GM21619 (cell line): Measurements from ENCODE around the gene SSR3.
"Not testable (repeated sequence)": the region's sequence is repeated elsewhere in the genome, so short reads cannot be mapped to it uniquely, and the experiment has no call there.

Experiments used
- ATAC-seq: cut with Tn5 transposase; IDR thresholded peaks from one replicate; pipeline ENCODE4 v1.9.1; 2021; ENCODE audit not compliant: unreplicated experiment

Gene SSR3

DNA sequence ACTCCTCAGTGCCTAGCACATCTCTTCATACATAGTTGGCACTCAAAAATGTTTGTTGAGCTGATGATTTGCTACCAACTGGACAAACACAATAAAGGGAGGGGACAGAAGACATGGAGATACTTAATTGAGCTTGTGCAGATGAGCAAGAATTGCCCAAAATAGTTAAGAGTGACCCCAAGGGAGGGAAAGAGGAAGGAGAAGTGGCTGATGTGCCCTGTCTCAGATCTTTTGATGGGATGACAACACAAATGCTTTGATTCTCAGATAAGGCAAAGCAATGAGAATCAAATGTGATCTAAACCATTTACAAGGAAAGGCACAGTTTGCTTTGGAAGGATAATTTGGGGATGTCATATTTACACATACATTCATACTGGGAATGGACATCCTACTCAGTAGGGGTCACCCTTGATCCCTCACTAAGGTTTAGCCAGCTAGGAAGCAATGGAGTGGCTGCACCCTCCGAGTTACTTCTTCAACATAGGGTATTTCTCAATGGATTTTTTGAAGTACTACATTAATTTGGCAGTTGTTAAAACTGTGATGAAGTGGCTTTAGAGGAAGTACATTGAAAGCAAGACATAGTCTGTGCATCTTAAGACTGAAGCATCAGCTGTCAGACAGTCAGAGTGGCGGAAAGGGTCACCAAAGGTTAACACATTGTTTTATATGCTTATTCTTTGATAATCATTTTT lies 21.9 kb upstream of the SSR3 start:
- no peak for ATAC-seq

DNA sequence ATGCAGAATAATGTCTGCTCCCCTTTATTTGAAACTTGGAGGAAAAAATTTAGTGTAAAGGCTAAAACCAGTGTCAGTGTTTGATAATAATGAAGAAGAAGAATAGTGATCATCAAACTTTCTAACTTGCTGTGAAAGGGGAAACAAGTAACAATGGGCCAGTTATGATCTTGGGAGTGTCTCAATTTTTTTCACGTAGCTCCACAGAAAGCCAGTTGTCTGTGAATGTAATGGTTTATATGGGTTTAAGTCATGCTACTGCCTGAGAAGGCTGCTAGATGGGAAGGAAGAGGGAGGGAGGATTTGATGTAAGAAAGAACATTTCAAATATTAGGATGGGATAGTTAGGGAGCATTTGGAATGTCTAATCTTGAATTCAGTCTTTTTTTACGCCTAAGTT lies 21.1 kb upstream of the SSR3 start:
- ATAC-seq, result no peak

DNA sequence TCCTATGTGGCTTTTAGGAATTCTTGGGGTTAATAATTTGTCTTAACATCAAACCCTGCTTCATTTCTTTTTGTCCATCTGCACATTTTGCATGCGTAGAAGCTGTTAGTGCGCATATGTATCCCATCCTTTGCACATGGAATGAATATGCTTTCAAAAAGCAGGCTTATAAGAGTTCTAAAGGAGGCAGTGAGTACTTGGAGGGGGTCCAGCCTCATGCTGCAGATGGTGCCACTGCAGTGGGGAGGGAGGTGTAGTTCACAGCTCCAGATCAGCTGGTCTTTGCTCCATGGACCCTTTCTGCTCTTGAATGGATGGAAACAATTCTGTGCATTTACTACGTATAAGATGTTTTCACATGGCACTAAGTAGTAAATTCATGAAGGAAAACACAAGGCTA lies 20.7 kb upstream of the SSR3 start:
- no peak for ATAC-seq

DNA sequence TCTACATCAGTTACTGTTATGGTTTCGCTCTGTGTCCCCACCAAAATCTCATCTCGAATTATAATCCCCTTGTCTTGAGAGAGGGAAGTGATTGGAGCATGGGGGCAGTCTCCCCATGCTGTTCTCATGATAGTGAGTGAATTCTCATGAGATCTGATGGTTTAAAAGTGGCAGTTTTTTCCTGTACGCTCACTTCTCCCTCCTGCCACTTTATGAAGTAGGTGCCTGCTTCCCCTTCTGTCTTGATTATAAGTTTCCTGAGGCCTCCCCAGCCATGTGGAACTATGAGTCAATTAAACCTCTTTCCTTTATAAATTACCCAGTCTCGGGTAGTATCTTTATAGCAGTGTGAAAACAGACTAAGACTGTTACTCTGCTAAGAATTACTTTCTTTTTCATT lies 15.0 kb upstream of the SSR3 start:
- ATAC-seq, result not testable (repeated sequence)

DNA sequence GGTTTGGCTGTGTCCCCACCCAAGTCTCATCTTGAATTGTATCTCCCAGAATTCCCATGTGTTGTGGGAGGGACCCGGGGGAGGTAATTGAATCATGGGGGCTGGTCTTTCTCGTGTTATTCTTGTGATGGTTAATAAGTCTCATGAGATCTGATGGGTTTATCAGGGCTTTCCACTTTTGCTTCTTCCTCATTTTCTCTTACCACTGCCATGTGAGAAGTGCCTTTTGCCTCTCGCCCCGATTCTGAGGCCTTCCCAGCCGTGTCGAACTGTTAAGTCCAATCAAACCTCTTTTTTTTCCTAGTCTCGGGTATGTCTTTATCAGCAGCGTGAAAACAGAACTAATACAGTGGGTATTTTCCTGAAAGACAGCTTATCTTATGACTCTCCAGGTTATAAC lies 14.1 kb upstream of the SSR3 start:
- not testable (repeated sequence) for ATAC-seq

DNA sequence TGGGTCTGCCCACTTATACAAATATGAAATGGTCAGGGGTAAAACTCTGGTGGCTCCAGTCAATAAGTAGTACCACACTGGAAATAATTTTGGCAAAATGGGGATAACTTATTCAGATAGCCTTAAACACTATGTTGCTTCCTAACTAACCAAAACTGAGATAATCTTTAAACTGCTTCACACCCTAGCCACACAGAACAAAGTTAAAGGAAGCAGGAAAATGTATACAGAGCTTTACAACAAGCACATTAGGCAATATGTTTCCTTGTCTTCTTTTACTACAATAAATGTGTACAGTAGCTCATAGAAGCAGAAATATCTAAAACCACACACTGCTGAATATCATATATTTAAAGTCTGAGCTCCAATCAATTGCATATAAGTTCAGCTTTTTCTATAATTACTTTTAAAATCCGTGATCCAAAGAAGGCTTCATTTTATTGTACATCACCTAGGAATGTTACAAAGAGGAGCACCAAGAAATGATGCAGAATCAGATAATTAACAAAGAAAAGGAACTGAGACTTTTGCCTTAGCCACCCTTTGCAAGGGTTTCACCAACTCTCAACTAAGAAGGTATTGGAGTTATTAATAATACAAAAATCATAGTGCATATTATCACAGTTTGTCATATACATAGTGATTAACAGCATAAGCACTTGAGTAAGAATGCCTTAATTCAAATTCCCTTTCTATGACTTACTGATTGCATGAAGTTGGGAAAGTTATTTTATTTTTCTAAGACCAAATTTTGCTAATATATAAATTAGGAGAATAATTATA lies 9.2 kb upstream of the SSR3 start:
- ATAC-seq, result no peak

DNA sequence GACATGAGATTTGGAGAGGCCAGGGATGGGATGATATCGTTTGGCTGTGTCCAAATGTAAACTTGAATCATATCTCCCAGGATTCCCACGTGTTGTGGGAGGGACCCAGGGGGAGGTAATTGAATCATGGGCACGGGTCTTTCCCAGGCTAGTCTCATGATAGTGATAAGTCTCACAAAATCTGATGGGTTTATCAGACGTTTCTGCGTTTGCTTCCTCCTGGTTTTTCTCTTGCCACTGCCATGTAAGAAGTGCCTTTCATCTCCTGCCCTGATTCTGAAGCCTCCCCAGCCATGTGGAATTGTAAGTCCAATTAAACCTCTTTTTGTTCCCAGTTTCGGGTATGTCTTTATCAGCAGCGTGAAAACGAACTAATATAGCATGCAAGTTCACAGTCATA lies 7.6 kb upstream of the SSR3 start:
- not testable (repeated sequence) for ATAC-seq

DNA sequence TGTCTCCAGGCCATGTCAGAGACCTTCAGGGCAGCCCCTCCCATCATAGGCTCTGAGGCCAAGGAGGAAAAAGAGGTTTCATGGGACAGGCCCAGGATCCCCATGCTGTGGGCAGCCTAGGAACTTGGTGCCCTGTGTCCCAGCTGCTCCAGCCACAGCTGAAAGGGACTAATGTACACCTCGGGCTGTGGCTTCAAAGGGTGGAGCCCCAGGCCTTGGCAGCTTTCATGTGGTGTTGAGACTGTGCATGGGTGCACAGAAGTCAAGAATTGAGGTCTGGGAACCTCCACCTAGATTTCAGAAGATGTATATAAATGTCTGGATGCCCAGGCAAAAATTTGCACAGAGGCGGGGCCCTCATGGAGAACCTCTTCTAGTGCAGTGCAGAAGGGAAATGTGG lies 6.6 kb upstream of the SSR3 start:
- ATAC-seq, result no peak

DNA sequence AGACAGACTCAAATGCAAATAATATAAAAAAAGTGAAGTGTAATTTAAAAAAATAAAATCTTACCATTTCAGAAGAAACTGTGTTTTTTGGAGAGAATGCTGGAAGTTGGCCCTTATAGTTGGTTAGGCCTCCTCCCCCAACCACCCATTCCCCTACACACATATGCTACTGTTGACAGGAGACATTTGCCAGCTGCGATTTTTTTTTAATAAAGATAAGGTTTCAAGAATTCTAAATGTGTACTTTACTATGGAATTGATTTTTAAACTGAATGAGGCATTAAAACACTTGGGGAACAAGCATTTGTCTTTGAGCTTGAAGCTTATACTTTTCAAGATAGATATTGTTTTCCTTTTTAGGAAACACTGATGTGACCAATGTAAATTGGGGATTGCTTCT lies 4.4 kb upstream of the SSR3 start:
- ATAC-seq, result no peak

DNA sequence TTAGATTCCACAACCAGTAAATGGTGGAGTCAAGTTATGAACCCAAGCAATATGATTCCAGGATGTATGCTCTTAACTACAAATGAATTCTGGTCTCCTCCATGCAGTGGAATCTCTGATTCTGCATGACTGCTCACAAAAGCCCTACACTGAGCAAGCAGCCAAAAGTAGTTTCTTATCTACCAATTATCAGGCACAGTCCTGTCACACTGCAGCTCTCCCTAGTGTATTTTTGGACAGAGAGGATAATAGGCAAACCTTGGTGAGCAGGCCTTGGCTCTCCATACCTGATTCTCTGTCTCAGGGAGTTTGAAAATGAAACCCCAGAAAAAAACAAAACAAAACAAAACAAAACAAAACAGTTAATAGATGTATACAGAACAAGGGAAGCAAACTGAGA lies 3.5 kb upstream of the SSR3 start:
- no peak for ATAC-seq

DNA sequence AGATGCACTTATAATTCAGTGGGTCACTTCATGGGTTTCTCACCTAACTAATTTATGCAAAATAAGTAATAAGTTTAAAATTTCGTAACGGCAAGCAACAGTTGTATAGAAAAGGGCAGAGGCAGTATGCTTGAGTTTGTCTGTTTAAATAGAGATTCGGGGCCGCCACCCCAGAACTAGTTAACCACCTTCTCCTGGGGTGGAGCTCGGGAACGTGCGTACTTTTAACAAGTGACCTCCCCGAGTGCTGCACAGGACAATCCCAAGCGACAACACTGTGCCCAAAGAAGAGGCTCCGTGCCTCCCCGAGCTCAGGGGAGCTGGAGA lies 439 bp downstream of the SSR3 start:
- no peak for ATAC-seq

DNA sequence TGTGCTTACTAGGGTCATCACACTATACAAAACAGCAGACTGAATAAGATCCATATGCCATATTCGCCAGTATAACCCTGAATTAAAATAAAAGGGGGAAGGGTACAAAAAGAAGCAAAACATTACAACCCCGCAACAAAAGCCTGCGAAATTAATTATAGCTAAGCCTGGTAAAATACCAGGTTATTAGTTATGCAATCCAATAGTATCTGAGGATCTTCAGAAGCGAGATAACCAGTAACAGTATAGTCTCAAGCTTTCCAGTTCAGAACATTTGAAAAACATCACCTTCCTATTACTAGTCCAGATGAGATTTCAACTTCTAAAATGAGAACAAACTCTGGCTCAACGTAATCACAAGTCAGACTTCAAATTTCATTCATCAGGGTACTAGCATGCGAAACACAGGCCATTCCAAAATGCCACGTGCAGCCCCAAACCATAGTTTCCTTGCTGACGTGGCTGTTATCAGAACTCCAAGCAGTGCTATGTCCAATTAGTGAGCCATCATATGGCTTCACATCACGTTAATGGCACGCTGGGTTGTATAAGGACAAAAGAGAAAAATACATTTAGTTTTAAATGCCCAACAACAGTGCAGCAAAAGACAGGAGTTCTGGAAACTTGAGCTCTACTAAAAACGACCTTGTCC lies 1.1 kb downstream of the SSR3 start:
- no peak for ATAC-seq

DNA sequence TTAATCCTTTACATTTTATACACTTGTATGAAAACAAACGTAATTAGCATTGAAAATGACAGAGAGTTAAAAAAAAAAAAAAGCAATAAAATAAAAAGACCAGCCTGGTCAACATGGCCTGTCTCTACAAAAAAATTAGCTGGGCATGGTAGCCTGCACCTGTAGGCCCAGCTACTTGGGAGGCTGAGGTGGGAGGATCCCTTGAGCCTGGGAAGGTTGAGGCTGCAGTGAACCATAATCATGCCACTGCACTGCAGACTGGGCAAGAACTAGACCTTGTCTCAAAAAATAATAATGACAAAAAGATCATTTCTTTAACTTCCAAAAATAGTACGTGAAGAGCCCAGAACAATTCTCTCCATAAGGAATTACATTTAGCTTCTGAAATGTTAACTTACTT lies 1.9 kb downstream of the SSR3 start:
- ATAC-seq, result no peak

DNA sequence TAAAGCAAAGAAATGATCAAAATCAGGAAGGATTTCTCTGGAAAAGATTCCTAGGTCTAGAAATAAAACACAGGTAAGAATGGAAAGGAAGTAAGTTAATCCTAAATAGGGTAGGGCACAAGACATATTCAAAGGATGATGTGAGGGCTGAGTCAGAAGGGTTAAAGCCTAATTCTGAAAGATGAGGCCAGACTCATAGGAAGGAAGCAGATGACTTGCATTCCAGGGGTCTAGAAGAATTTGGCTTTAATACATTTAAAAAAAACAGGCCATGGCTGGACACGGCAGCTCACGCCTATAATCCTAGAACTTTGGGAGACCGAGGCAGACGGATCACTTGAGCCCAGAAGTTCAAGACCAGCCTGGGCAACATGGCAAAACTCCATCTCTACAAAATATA lies 3.2 kb downstream of the SSR3 start:
- ATAC-seq, result no peak

DNA sequence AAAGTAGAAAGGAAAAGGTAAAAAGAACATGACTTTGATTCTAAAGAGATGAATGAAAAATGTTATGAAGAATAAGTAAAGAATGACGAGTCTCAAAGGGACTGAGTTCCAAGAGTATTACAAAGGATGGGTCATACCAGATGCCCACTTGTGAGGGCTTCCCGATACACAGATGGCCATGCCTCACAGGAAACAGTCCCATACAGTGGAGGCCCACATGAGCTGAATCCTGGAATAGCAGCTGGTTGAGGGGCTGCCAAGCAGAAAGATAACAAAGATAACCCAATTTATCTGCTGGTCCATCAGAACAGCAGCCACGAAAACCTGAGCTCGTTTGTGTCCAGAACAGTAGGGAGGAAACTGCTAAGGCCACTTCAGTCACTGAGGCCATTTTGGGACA lies 3.7 kb downstream of the SSR3 start:
- ATAC-seq, result no peak

DNA sequence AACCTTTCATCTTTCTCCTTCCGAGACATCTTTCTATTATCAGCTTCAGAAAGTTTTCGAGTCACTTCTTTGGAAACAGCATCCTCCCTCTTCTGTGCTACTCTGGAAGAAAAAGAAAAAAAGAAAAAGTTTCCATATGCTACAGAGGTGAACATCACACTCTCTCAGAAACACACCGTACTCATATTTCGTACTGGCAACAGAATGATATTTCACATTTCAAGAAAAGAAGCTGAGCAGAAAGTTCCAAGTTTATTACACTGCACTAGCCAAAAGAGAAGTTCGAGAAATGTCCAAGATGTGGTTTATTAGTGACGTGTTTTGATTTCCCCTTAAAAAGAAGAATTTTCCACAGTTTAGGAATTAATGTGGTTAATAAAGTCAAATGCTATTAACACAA lies 6.0 kb downstream of the SSR3 start:
- ATAC-seq, result no peak

DNA sequence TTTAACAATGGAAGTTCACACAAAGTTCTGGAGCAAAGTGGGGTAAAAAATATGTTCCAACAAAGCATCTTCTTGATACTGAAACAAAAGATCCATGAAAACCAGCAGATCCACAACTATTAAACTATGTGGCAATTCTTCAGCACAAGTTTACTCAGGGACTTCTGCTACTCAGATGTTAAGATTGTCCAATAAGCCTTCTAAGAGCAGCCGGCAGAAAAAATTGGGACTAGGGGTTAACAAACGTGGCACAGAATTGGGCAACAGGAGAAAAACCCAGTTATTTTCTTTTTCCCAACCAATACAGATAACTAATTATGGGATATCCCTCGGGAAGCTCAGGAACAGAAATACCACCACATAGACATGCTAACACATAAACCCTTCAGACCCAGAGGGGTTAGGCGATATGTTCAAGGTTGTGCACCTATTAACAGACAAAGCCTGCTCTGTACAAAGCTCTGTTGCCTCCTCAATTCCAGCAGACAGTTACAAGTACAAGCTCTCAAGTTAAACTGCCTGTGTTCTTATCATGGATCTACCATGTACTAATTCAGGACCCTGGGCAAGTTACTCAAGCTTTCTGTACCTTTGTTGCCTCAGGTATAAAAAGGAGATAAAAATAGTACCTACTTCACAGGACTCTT lies 6.8 kb downstream of the SSR3 start:
- ATAC-seq, result no peak

DNA sequence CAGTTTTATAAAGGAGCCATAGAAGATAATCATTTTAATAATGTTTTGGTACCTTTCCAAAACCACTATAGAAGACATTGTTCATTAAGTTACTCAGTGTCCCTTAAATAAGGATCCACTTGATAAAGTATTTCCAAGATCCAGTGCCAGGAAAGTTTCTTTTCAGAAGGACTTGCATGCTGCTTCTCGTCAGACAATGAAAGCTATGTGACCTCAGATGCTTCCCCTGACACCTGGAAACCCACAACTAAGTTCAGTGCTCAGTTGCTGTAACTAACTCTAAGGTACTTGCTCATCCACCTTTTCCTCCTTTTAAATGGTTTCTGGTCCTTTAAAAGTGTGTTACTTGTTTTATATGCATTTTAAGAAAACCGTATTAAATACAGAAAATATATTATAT lies 7.3 kb downstream of the SSR3 start:
- no peak for ATAC-seq

DNA sequence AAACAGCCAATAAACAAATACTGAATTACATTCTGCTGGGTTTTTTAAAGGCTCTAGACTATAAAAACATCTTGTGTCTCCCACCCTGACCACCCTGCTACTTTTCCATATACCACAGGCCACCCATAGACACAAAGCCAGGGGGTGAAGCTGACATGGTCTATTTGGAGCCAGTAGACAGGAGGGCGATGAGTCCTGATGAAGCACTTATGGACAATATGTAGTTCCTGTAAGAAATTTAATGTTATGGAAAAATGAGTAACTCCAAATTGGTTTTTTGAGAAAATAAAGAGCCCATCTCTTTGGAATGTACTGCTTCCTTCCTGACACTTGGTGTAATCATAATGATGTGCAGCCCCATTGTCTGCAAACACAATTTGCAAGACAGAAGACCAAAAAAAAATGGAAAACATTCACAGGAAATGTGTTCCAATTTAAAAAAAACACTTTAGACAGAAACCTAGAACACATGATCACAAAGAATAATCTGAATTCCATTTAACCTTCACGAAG lies 11.8 kb downstream of the SSR3 start:
- ATAC-seq, result no peak

DNA sequence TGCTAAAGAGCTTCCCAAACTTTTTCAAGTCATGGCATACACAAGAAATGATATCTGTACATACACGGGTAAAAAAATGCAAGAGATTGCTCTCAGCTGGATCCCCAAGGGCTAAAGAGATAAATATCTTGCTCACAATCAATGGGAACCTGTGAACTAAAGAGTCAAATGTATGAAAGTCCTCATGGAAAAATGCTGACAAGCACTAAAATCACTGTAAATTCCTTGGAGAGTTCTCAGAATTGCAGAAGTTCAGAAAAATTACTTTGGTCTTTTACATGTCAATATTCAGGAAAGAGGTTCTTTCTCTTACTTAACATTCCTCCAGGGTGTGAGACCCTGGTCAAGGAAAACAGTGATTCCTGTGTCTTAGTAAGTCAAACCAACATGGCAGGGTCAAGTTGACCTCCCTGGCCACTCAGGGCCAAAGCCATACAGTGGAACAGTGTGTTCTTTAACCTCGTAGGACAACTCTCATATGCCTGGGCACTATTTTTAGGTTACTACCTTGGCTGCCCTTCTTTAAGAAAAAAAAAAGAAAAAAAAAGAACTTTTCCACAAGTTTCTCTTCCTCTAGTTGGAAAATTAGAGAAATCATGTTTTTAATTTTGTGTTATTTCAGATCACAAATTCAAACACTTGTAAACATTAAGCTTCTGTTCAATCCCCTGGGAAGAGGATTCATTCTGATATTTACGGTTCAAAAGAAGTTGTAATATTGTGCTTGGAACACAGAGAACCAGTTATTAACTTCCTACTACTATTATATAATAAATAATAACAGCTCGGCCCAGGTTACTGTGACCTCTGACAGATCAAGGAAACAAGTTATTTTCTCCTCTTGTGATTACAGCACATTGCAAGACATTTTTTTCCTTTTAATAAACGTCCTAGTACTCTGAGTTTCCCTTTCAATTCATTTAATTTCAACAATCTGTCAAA lies 12.5 kb downstream of the SSR3 start:
- no peak for ATAC-seq

DNA sequence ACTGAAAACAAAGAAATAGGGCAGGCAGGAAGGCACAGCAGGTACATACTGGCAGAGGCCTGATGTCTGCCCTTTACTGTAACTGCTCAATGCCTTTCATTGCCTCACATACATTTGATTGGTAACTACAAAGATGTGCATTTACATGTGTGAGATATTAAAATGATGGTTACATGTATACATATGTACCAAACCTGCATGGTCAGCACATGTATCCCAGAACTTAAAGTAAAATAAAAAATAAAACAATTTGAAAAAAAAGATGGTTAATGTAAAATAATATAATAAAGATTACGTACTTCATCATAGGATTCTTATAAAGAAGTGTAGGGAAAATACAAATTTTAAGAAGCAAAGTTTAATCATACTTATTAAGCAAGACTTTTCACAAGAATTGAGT lies 15.1 kb downstream of the SSR3 start:
- ATAC-seq, result no peak
